SH-SY5Y (cell line): Measurements from ENCODE around the gene LETM1.

ENCODE experiments used
- GATA2 ChIP-seq: IDR thresholded peaks from 2 replicates; pipeline ENCODE4 v1.6.1; 2011; ENCODE audit warnings: mild to moderate bottlenecking, low read depth, low read length
- GATA3 ChIP-seq: IDR thresholded peaks from 2 replicates; pipeline ENCODE4 v1.6.1; 2011; ENCODE audit warnings: low read depth, mild to moderate bottlenecking, low read length, moderate library complexity

DNA sequence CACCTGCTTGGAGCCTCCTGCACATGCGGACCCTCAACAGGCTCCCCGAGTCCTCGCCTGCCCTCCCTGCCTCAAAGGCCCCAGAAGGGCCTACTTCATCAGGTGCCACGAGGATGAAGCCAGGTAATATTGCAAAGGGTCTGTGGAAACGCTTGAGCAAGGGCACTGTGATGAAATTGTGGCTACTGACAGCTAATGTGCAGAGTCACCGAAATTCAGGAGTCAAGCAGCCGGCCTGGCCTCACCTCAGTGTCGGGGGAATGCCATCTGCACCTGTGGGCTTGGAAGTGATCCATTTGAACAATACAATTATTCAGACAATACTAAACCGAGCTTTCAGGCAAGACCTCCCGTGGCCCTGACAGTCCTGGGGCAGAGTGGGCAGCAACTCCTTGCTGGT, 66.0 kb downstream of the LETM1 start:
- TF ChIP-seq GATA3 (no peak), GATA2 (no peak)
